Measurements from ENCODE around the gene RWDD4.
"Not testable (repeated sequence)": the region's sequence is repeated elsewhere in the genome, so short reads cannot be mapped to it uniquely, and the experiment has no call there.

RWDD4 gene

GRCh38 chr4:183635321-183635720 lies 23.7 kb downstream of the RWDD4 start:
- no peaks in the 10 kb centered on the region; the same call in 1 of the 2 replicates for H3K36me3 ChIP-seq
- no peak for TF ChIP-seq CTCF (IDR thresholded peaks at IDR 0.05; ENCODE audit: low read depth, low read length)
- no peak for DNase-seq
- no peaks in the 10 kb centered on the region for H3K4me1 ChIP-seq
- no peak overlapping the region for H3K4me3 ChIP-seq (ENCODE audit: low read depth, low read length)
- H3K27me3 ChIP-seq = no peaks in the 10 kb centered on the region
- no peaks in the 10 kb centered on the region for H3K9me3 ChIP-seq

- Histone ChIP-seq H3K4me1 (no peaks in the 10 kb centered on the region), H3K4me3 (ENCODE audit: low read depth, low read length) (no peak overlapping the region), H3K36me3 (no peaks in the 10 kb centered on the region), H3K27me3 (no peaks in the 10 kb centered on the region), H3K9me3 (no peaks in the 10 kb centered on the region)
- DNase-seq = no peak
- no peak for TF ChIP-seq CTCF (IDR thresholded peaks at IDR 0.05; ENCODE audit: low read depth, low read length)
Observed at GRCh38 chr4:183633476-183634400, 25.2 kb downstream of the RWDD4 start.

GRCh38 chr4:183632689-183633088 lies 26.3 kb downstream of the RWDD4 start:
- H3K4me1 ChIP-seq = no peaks in the 10 kb centered on the region
- H3K27me3 ChIP-seq = no peaks in the 10 kb centered on the region
- no peak for DNase-seq
- TF ChIP-seq CTCF (IDR thresholded peaks at IDR 0.05; ENCODE audit: low read depth, low read length) = no peak
- no peaks in the 10 kb centered on the region for H3K36me3 ChIP-seq
- no peaks in the 10 kb centered on the region for H3K9me3 ChIP-seq
- no peak overlapping the region for H3K4me3 ChIP-seq (ENCODE audit: low read depth, low read length)

GRCh38 chr4:183631577-183632198 lies 27.3 kb downstream of the RWDD4 start:
- no peaks in the 10 kb centered on the region for H3K9me3 ChIP-seq

GRCh38 chr4:183627979-183628588 lies 30.9 kb downstream of the RWDD4 start:
- Histone ChIP-seq H3K9me3 (no peaks in the 10 kb centered on the region), H3K27me3 (no peaks in the 10 kb centered on the region), H3K4me1 (no peaks in the 10 kb centered on the region), H3K36me3 (no peaks in the 10 kb centered on the region), H3K4me3 (ENCODE audit: low read depth, low read length) (no peak overlapping the region)
- no peak for DNase-seq
- TF ChIP-seq CTCF (IDR thresholded peaks at IDR 0.05; ENCODE audit: low read depth, low read length) = no peak

More at GRCh38 chr4:183631577-183632198, 27.3 kb downstream of the RWDD4 start:
- H3K36me3 ChIP-seq = no peaks in the 10 kb centered on the region
- H3K4me1 ChIP-seq = no peaks in the 10 kb centered on the region
- TF ChIP-seq CTCF (IDR thresholded peaks at IDR 0.05; ENCODE audit: low read depth, low read length) = no peak
- H3K27me3 ChIP-seq = no peaks in the 10 kb centered on the region
- no peak overlapping the region for H3K4me3 ChIP-seq (ENCODE audit: low read depth, low read length)
- DNase-seq = no peak

- H3K36me3 ChIP-seq; DNase-seq; H3K4me1 ChIP-seq; H3K4me3 ChIP-seq (ENCODE audit: low read depth, low read length); H3K27me3 ChIP-seq; H3K9me3 ChIP-seq: not testable (repeated sequence)
Observed at GRCh38 chr4:183627286-183627685, 31.7 kb downstream of the RWDD4 start.

Data from BE2C (cell line).